HepG2 (cell line): ENCODE data around the gene ADCYAP1.

ENCODE experiments used
- ELF1 ChIP-seq: sonication (generic); formaldehyde crosslinking; IDR thresholded peaks from 2 replicates; pipeline ENCODE4 v1.4.0; 2020; ENCODE audit warnings: missing genetic modification reagents
- FOXK1 ChIP-seq: sonication (generic); formaldehyde crosslinking; IDR thresholded peaks from 2 replicates; pipeline ENCODE4 v1.4.0; 2020; ENCODE audit warnings: low read depth, missing genetic modification reagents, borderline replicate concordance
- HNF4G ChIP-seq, 2 experiments: sonication (generic) in 1 of 2; formaldehyde crosslinking in 1 of 2; IDR thresholded peaks; 2 replicates each; pipeline versions ENCODE4 v1.4.0 to v1.6.1; 2011 to 2020; ENCODE audit warnings: borderline replicate concordance in 2 of 2, low read depth in 2 of 2, mild to moderate bottlenecking in 2 of 2, low read length in 1 of 2, missing genetic modification reagents in 1 of 2, moderate library complexity in 1 of 2
- MLX ChIP-seq: IDR thresholded peaks from 2 replicates; pipeline ENCODE4 v1.6.1; 2016
- MXD1 ChIP-seq: sonication (generic); formaldehyde crosslinking; IDR thresholded peaks from 2 replicates; pipeline ENCODE4 v1.4.0; 2020; ENCODE audit warnings: mild to moderate bottlenecking, missing genetic modification reagents
- POLR2A ChIP-seq, 2 experiments: IDR thresholded peaks; 2 replicates each; pipeline ENCODE4 v1.6.1; 2011; ENCODE audit warnings: low read depth in 2 of 2, low read length in 2 of 2, mild to moderate bottlenecking in 1 of 2, moderate library complexity in 1 of 2; ENCODE audit not compliant: insufficient read depth in 1 of 2

GRCh38 chr18:924987-925386 is 20.3 kb downstream of the ADCYAP1 start:
- TF ChIP-seq MXD1 (CRISPR knock-in tag), result no peak
- TF ChIP-seq ELF1, result no peak
- no peak for TF ChIP-seq MLX (CRISPR knock-in tag)
- TF ChIP-seq HNF4G (IDR thresholded peaks at IDR 0.05; ENCODE audit: borderline replicate concordance, low read depth, low read length), result no peak
- no peak for TF ChIP-seq HNF4G (CRISPR knock-in tag; IDR thresholded peaks at IDR 0.05; ENCODE audit: borderline replicate concordance, low read depth)
- no peak for TF ChIP-seq POLR2A (IDR thresholded peaks at IDR 0.05; ENCODE audit: insufficient read depth in 1 of 2, low read depth in 2 of 2, low read length in 2 of 2)
- TF ChIP-seq FOXK1, result no peak
